IPS-15b (cell line): Measurements from ENCODE around the gene KLHL26.
"Not testable (repeated sequence)": the region's sequence is repeated elsewhere in the genome, so short reads cannot be mapped to it uniquely, and the experiment has no call there.

Experiments
- H3K27me3 ChIP-seq: one replicate; pipeline ENCODE4 v1.6.1; 2013; ENCODE audit warnings: low read length; ENCODE audit not compliant: control insufficient read depth, insufficient read depth
- H3K36me3 ChIP-seq: one replicate; pipeline ENCODE4 v1.6.1; 2013; ENCODE audit warnings: low read length; ENCODE audit not compliant: control insufficient read depth, insufficient read depth
- H3K4me1 ChIP-seq: one replicate; pipeline ENCODE4 v1.6.1; 2013; ENCODE audit warnings: mild to moderate bottlenecking, low read length; ENCODE audit not compliant: control insufficient read depth, insufficient read depth
- H3K4me3 ChIP-seq: one replicate; pipeline ENCODE4 v1.5.1; 2013; ENCODE audit warnings: low read depth, low read length
- H3K9ac ChIP-seq: one replicate; pipeline ENCODE4 v1.6.1; 2013; ENCODE audit warnings: low read depth, mild to moderate bottlenecking, low read length
- H3K9me3 ChIP-seq: one replicate; pipeline ENCODE4 v1.6.1; 2013; ENCODE audit warnings: mild to moderate bottlenecking, low read length; ENCODE audit not compliant: control insufficient read depth, insufficient read depth

KLHL26 gene

GRCh38 chr19:18636969-18637629 is at the start of gene KLHL26:
Gene KLHL26, plus strand, starts transcription at chr19:18637028. Its CDS starts 27 bp downstream, at chr19:18637055.
- peak within 1 kb of the TSS; percentile 81 for H3K9ac ChIP-seq
- H3K9me3 ChIP-seq = no peaks in the 10 kb centered on the region
- peak within 1 kb of the TSS; percentile 80 for H3K4me3 ChIP-seq
- H3K36me3 ChIP-seq = no peaks in the 10 kb centered on the region
- H3K4me1 ChIP-seq = peaks cover 3% of the 10 kb centered on the region
- peaks cover 16% of the 10 kb centered on the region for H3K27me3 ChIP-seq

- peaks cover 5% of the 10 kb centered on the region for H3K36me3 ChIP-seq
- H3K4me1 ChIP-seq = peaks cover 5% of the 10 kb centered on the region
- peak overlapping the region; percentile 98 for H3K4me3 ChIP-seq
- no peaks in the 10 kb centered on the region for H3K9me3 ChIP-seq
- H3K9ac ChIP-seq = no peak overlapping the region
- no peaks in the 10 kb centered on the region for H3K27me3 ChIP-seq
Observed at GRCh38 chr19:18587561-18587960, 49.3 kb upstream of the KLHL26 start.

GRCh38 chr19:18587962-18588610 is 48.7 kb upstream of the KLHL26 start:
- Histone ChIP-seq H3K9me3 (no peaks in the 10 kb centered on the region), H3K36me3 (peaks cover 5% of the 10 kb centered on the region), H3K9ac (peak overlapping the region; percentile 83), H3K4me1 (peaks cover 8% of the 10 kb centered on the region), H3K27me3 (no peaks in the 10 kb centered on the region), H3K4me3 (peak overlapping the region; percentile 98)

- H3K36me3 ChIP-seq = peaks cover 5% of the 10 kb centered on the region
- peaks cover 13% of the 10 kb centered on the region for H3K4me1 ChIP-seq
- H3K4me3 ChIP-seq = peak within 1 kb of the TSS; percentile 98
Observed at GRCh38 chr19:18588611-18589379, 48.0 kb upstream of the KLHL26 start, which contains the start of gene REX1BD. Gene REX1BD, plus strand, starts transcription at chr19:18588798. Its CDS starts 4 bp downstream, at chr19:18588802.

GRCh38 chr19:18589380-18590272 is 47.2 kb upstream of the KLHL26 start:
- Histone ChIP-seq H3K4me1 (peaks cover 13% of the 10 kb centered on the region), H3K4me3 (peak overlapping the region; percentile 98), H3K27me3 (no peaks in the 10 kb centered on the region), H3K36me3 (peaks cover 5% of the 10 kb centered on the region), H3K9ac (peak overlapping the region; percentile 83), H3K9me3 (no peaks in the 10 kb centered on the region)

More at GRCh38 chr19:18588611-18589379, 48.0 kb upstream of the KLHL26 start, which contains the start of gene REX1BD:
- Histone ChIP-seq H3K27me3 (no peaks in the 10 kb centered on the region), H3K9me3 (no peaks in the 10 kb centered on the region), H3K9ac (peak within 1 kb of the TSS; percentile 83)

- peak overlapping the region; percentile 61 for H3K9ac ChIP-seq
- peaks cover 20% of the 10 kb centered on the region for H3K4me1 ChIP-seq
- H3K36me3 ChIP-seq = peaks cover 5% of the 10 kb centered on the region
- H3K9me3 ChIP-seq = no peaks in the 10 kb centered on the region
- H3K27me3 ChIP-seq = no peaks in the 10 kb centered on the region
- H3K4me3 ChIP-seq = peak overlapping the region; percentile 98
Observed at GRCh38 chr19:18590273-18591272, 46.3 kb upstream of the KLHL26 start.

- no peaks in the 10 kb centered on the region for H3K9me3 ChIP-seq
- H3K9ac ChIP-seq = no peak overlapping the region
- H3K27me3 ChIP-seq = no peaks in the 10 kb centered on the region
- H3K4me3 ChIP-seq = no peak overlapping the region
- peaks cover 5% of the 10 kb centered on the region for H3K36me3 ChIP-seq
- H3K4me1 ChIP-seq = peaks cover 22% of the 10 kb centered on the region
Observed at GRCh38 chr19:18591735-18592385, 45.0 kb upstream of the KLHL26 start.

GRCh38 chr19:18592732-18593131 is 44.1 kb upstream of the KLHL26 start:
- not testable (repeated sequence) for H3K36me3 ChIP-seq, H3K9me3 ChIP-seq, H3K4me3 ChIP-seq, H3K9ac ChIP-seq, H3K27me3 ChIP-seq
- peaks cover 22% of the 10 kb centered on the region for H3K4me1 ChIP-seq

GRCh38 chr19:18593367-18594095 is 43.3 kb upstream of the KLHL26 start:
- Histone ChIP-seq H3K4me1 (peaks cover 20% of the 10 kb centered on the region), H3K4me3 (peak overlapping the region; percentile 59), H3K9me3 (no peaks in the 10 kb centered on the region), H3K36me3 (peaks cover 5% of the 10 kb centered on the region), H3K9ac (peak overlapping the region; percentile 73), H3K27me3 (no peaks in the 10 kb centered on the region)
